H1 (cell line): ENCODE measurements around the gene EFCAB13. TPM values are rescaled to one million over a fixed set of nuclear protein-coding genes. Genes with fewer than 3 reads are reported as not detected.

Source experiments
- BCL11A ChIP-seq, 2 experiments: IDR thresholded peaks; one replicate each; pipeline ENCODE4 v1.6.1; 2011; ENCODE audit warnings: low read depth in 2 of 2, low read length in 2 of 2, mild to moderate bottlenecking in 2 of 2
- CEBPB ChIP-seq: IDR thresholded peaks from 2 replicates; pipeline ENCODE4 v1.6.1; 2012; ENCODE audit warnings: low read depth, low read length
- CHD1 ChIP-seq: IDR thresholded peaks from 2 replicates; pipeline ENCODE4 v1.6.1; 2012; ENCODE audit warnings: low read depth, low read length, improper control_type of control experiment
- CTBP2 ChIP-seq: IDR thresholded peaks from 2 replicates; pipeline ENCODE4 v1.7.0; 2011; ENCODE audit warnings: borderline replicate concordance, mild to moderate bottlenecking, moderate library complexity, mixed read lengths, low read length; ENCODE audit not compliant: insufficient read depth, insufficient read length
- KDM4A ChIP-seq: IDR thresholded peaks from one replicate; pipeline ENCODE4 v1.7.1; 2012; ENCODE audit warnings: low read depth, mild to moderate bottlenecking, moderate library complexity, low read length, inconsistent platforms; ENCODE audit not compliant: severe bottlenecking
- MAFK ChIP-seq: IDR thresholded peaks from 2 replicates; pipeline ENCODE4 v1.6.1; 2012; ENCODE audit warnings: low read depth, mild to moderate bottlenecking, improper control_type of control experiment, low read length
- RFX5 ChIP-seq: IDR thresholded peaks from 2 replicates; pipeline ENCODE4 v1.6.1; 2011; ENCODE audit warnings: low read depth, low read length, improper control_type of control experiment, borderline replicate concordance
- SAP30 ChIP-seq: fragments of 300-600 bp; sonication (generic); IDR thresholded peaks from 2 replicates; pipeline ENCODE4 v1.7.1; 2012; ENCODE audit warnings: low read length, moderate library complexity, mild to moderate bottlenecking, inconsistent platforms; ENCODE audit not compliant: insufficient read depth, insufficient replicate concordance
- SP1 ChIP-seq: IDR thresholded peaks from 2 replicates; pipeline ENCODE4 v1.6.1; 2011; ENCODE audit warnings: low read depth, low read length
- TCF12 ChIP-seq: IDR thresholded peaks from 2 replicates; pipeline ENCODE4 v1.6.1; 2011; ENCODE audit warnings: low read depth, mild to moderate bottlenecking, low read length
- polyA plus RNA-seq, 7 experiments: library from polyadenylated mRNA; depleted of rRNA in 3 of 7; stranded (reverse) in 5 of 7; unstranded in 2 of 7; fragments of >200 nt in 5 of 7; fragments of 200-250 nt in 2 of 7; gene quantifications; 1 replicate in 5 of 7; 2 replicates in 1 of 7; 4 replicates in 1 of 7; pipeline versions ENCODE4 v1.2.1 to v1.2.3, GENCODE V29; 2011 to 2013; ENCODE audit warnings: missing spikeins in 2 of 7, mixed read lengths in 2 of 7
- total RNA-seq: library from RNA; stranded (reverse); fragmentation: NEBNext Ultra II Directional; extraction: Animal tissue kit (Norgen Biotek cat#: 25700); gene quantifications from 2 replicates; pipeline ENCODE4 v1.2.1, GENCODE V29; 2021

Gene EFCAB13
- total and polyA plus RNA-seq, 2 of the 8 experiments (the other 6 are each of a cell fraction or from before 2014, with no cell fraction given), result 0.12 to 2.0 TPM

DNA sequence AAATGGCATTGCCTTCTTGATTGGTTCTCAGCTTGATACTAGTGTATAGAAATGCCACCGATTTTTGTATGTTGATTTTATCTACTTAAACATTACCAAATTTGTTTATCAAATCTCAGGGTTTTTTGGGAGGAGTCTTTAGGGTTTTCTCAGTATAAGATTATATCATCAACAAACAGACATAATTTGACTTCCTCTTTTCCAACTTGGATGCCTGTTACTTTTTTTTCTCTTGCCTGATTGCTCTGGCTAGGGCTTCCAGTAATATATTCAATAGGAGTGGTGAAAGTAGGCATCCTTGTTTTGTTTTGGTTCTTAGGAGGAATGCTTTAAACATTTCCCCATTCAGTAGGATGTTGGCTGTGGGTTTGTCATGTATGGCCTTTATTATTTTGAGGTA lies 29.1 kb downstream of the EFCAB13 start (continued):
- TF ChIP-seq SAP30 (no peak), TCF12 (no peak), SP1 (no peak), BCL11A (IDR thresholded peaks at IDR 0.05; ENCODE audit: low read depth in 2 of 2, low read length in 2 of 2) (no peak), MAFK (no peak), RFX5 (no peak), CHD1 (no peak), CEBPB (no peak), KDM4A (no peak), CTBP2 (no peak)
